ENCODE measurements around the gene BICC1.

The BICC1 gene

DNA sequence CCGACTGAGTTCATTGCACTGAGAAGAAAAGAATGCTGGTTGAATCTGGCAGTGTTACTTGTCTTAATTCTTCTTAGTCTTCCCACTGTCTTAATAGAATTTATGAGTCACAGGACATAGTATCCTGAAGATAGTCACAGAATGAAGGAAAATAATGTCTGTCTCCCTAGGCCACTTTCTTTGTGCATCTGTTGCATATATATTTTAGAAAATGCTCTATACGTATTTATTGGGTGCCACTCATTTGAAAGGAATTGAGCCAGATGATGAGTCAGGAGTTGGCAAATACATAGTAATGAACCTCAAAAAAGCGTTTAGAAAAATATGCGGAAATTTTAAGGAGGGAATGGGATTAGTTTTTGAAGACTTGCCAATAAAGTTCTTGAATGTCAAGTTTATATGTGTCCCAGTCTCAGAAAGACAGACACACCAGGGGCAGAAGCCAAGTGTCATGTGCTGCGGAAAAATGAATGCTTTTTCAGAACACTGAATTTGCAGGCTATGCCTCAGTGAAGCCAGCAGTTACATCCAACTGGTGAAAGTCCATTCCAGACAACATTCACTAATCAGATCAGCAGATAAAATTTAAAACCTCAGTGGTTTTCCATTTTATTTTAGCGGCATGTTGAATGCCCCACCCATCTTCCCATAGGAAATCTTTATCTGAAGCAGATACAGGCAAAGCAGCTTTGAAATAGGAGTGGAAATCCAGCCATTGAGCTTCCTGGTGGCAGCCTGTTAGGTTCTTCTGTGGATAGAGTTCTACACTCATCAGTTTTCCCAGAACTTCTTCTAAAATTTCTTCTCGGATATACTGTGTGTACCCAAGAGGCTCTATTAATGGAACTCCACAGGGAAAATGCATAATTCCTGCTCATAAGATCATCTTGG is 308.4 kb downstream of the BICC1 start:
- H3K9me3 Mint-ChIP-seq = no peaks in the 10 kb centered on the region
- ATAC-seq = no peak
- no peak overlapping the region for H3K4me3 Mint-ChIP-seq
- H3K27ac Mint-ChIP-seq = no peak overlapping the region
- H3K36me3 Mint-ChIP-seq = no peaks in the 10 kb centered on the region
- no peaks in the 10 kb centered on the region for H3K4me1 Mint-ChIP-seq
- no peaks in the 10 kb centered on the region for H3K27me3 Mint-ChIP-seq

DNA sequence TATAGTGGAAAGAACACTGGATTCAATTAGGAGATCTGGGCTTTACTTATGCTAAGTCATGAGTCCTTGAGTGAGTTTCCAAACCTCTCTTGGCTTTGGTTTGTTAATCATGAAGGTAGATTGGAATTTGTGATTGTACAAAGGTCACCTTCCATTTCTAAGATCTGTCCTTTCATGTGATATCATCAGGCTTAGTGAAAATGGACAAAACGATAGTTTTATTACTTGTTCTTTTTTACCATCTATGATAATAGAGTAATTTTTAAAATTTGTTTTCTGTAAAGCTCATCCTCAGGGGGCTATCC is 309.0 kb downstream of the BICC1 start:
- Mint-ChIP-seq H3K27ac (no peak overlapping the region), H3K4me3 (no peak overlapping the region), H3K9me3 (no peaks in the 10 kb centered on the region), H3K4me1 (no peaks in the 10 kb centered on the region), H3K27me3 (no peaks in the 10 kb centered on the region), H3K36me3 (no peaks in the 10 kb centered on the region)
- no peak for ATAC-seq

DNA sequence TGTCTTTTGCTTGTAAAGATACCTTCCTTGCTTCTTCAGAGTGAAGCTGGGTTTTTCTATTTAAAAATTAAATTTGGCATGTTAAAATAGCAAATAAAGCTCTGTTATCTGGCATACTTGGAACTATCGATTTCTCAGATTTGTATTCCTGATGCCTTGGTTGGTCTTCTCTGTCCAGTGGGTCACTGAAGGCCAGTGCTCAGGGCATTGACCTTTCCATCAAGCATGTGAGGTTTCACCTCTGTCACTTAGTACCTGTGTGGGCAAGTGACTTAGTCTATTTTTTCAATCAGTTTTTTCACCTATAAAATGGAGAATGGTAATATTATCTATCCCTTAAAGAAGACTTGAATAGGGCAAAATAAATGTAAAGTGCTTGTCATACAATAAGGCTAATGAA is 311.3 kb downstream of the BICC1 start:
- Mint-ChIP-seq H3K27ac (no peak overlapping the region), H3K27me3 (no peaks in the 10 kb centered on the region), H3K9me3 (no peaks in the 10 kb centered on the region), H3K4me1 (no peaks in the 10 kb centered on the region), H3K36me3 (no peaks in the 10 kb centered on the region), H3K4me3 (no peak overlapping the region)
- no peak for ATAC-seq

DNA sequence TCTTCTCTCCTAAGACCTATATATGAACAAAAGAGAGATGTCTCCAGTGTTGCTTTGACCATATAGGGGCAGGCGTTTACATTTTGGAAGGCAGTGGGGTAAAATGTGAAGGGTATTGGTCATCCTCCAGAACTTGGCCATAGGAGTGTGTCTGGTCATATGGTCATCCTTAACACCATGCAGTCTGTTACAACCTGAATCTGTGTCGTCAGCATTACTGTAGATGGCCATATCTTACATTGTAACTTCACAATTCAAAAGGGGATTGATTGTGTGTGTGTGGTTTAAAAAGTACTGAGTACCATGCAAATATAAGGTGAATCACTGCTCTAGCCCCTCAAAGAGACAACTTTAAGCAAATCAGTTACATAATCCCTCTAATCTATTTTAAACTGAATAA is 311.7 kb downstream of the BICC1 start:
- H3K4me1 Mint-ChIP-seq = no peaks in the 10 kb centered on the region
- no peak overlapping the region for H3K27ac Mint-ChIP-seq
- no peaks in the 10 kb centered on the region for H3K27me3 Mint-ChIP-seq
- H3K4me3 Mint-ChIP-seq = no peak overlapping the region
- no peaks in the 10 kb centered on the region for H3K9me3 Mint-ChIP-seq
- no peak for ATAC-seq
- H3K36me3 Mint-ChIP-seq = no peaks in the 10 kb centered on the region

DNA sequence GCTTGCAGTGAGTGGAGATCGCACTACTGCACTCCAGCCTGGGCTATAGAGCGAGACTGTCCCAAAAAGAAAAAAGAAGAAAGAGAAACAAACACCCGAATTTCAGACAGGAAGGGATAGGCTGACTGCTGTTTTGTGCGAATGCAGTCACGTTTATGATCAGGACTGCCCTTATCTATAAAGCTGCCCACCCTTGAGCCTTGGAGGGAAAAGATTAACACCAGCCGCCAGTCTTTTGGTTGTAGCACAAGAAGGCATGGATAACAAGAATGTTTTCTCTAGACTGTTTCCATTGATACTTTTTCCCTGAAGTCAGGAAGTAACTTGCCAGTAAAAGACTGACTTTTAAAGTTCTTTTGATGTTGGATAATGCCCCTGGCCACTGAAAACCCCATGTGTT is 314.0 kb downstream of the BICC1 start:
- Mint-ChIP-seq H3K4me1 (no peaks in the 10 kb centered on the region), H3K36me3 (no peaks in the 10 kb centered on the region), H3K9me3 (no peaks in the 10 kb centered on the region), H3K4me3 (no peak overlapping the region), H3K27me3 (no peaks in the 10 kb centered on the region), H3K27ac (no peak overlapping the region)
- ATAC-seq = no peak

DNA sequence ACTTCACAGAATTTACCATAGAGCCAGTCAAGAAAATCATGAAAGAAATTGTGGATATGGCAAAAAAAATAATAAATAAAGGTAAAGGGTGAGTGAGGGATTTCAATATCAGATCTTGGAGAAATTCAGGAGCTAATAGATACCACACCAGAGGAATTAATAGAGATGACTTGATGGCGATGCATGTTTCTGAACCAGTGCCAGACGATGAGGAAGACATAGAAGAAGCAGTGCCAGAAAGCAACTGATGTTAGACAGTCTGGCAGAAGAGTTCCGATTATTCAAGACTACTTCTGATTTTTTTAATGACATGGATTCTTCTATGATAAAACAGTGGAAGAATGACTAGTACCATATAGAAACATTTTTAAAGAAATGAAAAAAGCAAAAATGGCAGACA is 314.7 kb downstream of the BICC1 start:
- Mint-ChIP-seq H3K27ac (no peak overlapping the region), H3K4me1 (no peaks in the 10 kb centered on the region), H3K4me3 (no peak overlapping the region), H3K27me3 (no peaks in the 10 kb centered on the region), H3K36me3 (no peaks in the 10 kb centered on the region), H3K9me3 (no peaks in the 10 kb centered on the region)
- ATAC-seq = no peak

DNA sequence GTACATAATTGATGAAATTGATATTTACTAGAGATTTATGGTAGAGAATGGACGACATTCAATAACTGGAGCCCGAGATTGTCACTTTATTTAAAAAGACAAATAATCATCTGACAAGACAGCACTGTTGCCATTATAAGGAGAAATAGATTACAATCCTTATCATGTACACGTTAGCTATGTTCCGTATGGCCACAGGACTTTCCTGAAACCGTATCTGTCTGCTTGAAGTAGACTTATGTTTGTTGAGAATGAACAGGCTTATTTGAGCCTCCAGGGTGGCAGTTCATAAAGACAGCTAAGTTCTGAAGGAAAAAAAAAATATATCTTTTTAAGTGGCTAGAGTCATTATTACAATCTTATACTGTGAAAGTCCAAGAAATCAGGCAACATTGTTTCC is 317.2 kb downstream of the BICC1 start:
- no peak overlapping the region for H3K4me3 Mint-ChIP-seq
- no peak overlapping the region for H3K27ac Mint-ChIP-seq
- no peak for ATAC-seq
- no peaks in the 10 kb centered on the region for H3K36me3 Mint-ChIP-seq
- no peaks in the 10 kb centered on the region for H3K4me1 Mint-ChIP-seq
- H3K9me3 Mint-ChIP-seq = no peaks in the 10 kb centered on the region
- no peaks in the 10 kb centered on the region for H3K27me3 Mint-ChIP-seq

DNA sequence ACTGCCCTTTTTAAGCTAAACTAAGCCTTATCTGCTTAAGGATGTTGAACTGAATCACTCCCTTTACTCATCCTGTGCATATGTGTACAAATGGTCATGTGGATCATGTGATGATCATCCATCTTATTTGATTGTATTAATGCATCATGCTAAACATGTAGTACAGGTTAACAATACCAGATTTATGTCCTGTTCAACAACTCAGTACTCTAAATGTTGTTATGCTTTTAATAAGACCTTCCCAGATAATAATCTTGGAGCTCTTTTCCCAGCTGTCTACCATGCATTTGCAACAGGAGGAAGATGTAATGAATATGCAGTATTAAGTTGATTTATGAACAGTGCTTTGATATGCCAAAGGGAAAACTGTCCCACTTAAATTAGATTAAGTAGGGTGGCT is 318.0 kb downstream of the BICC1 start:
- Mint-ChIP-seq H3K27ac (no peak overlapping the region), H3K4me3 (no peak overlapping the region), H3K9me3 (no peaks in the 10 kb centered on the region), H3K36me3 (no peaks in the 10 kb centered on the region), H3K4me1 (no peaks in the 10 kb centered on the region), H3K27me3 (no peaks in the 10 kb centered on the region)
- ATAC-seq = no peak

DNA sequence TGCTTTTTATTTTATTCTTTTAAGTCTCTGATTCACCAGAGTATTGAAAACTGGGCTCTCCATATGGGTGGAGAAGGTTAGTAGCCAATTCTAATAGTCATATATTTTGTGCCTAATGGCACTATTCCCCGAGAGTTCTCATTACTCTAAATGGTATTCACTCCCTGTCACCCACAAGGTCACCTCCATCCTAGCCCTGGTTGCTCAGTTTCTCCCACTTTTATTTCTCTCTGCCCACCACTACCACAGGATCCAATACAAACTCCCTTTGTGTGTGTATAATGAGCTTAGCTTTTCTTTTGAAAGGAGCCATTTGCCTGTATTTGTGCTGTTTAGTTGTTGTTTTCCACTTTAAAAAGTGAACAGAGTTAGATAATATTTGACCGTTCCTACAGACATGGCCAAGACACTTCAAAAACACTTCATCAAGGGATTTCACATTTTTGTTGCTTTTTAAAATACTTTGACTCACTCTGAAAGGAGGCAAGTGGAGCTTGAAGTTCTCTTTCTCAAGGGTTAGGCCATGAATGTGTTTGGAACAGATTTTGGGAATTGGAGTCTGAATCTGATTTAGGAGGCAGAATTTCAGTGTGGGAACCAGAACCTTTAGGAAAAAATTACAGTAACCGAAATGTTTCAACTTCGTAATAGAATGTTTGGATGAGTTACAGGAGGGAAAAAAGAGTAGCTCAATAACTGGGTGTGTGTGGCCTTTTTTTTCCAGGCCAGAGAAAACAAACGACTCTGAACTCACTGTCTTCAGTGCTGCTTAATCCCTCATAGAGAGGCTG is 321.3 kb downstream of the BICC1 start:
- Mint-ChIP-seq H3K4me3 (no peak overlapping the region), H3K4me1 (no peaks in the 10 kb centered on the region), H3K36me3 (no peaks in the 10 kb centered on the region), H3K27ac (no peak overlapping the region), H3K27me3 (no peaks in the 10 kb centered on the region), H3K9me3 (no peaks in the 10 kb centered on the region)
- no peak for ATAC-seq

DNA sequence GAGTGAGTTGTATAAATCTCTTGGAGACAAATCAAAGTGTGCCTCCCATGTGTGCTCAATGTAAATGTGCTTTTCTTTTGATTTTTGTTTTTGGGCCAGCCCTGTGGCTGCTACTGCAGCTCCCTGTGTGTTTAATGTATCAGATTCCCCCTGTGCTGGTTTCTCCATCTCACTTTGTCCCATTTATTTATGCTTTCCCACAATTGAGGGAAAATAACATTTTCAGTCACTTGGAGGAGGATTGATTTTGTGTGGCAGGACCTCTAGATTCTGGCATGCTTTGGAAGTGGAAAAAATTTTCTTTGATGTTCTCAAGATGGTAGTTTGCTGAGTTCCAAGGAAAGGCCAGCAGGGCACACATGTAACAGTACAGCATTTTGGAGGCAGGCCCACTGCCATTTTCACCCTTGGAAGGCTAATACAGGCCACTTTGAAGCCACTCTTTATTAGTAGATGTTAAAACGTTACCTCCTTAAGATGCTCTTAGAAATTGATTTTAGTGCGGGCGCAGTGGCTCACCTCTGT is 323.6 kb downstream of the BICC1 start:
- H3K4me3 Mint-ChIP-seq = no peak overlapping the region
- no peaks in the 10 kb centered on the region for H3K36me3 Mint-ChIP-seq
- H3K9me3 Mint-ChIP-seq = no peaks in the 10 kb centered on the region

DNA sequence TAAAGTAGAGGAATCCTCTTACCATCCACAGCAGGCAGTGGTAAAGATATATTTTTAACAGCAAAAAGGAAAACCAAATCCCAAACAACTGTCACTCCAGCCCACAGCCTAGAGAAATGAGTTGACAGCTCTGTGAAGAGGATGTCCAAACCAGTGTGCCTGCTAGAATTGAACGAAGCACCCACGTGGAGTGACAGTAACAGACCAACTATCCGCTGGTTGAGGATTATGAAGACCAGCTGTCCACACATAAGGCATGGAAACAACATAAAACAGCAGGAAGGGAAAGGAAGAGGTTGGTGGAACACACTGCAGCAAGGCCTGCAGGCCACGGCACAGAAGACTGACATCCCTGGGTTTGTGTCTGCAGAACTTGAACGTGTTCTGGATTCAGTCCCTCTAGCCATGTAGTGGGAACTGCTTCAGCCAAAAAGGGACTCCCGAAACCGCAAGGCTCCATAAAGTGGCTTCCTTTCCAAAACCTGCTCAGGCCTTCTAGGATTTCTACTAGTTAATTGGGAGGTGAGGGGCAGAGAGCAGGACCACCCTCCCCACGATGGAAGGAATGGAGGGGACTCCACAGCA is 324.4 kb downstream of the BICC1 start:
- H3K36me3 Mint-ChIP-seq = no peaks in the 10 kb centered on the region
- no peaks in the 10 kb centered on the region for H3K4me1 Mint-ChIP-seq
- no peak overlapping the region for H3K27ac Mint-ChIP-seq
- ATAC-seq = no peak
- H3K27me3 Mint-ChIP-seq = no peaks in the 10 kb centered on the region
- no peak overlapping the region for H3K4me3 Mint-ChIP-seq
- H3K9me3 Mint-ChIP-seq = no peaks in the 10 kb centered on the region

More for the DNA sequence above, 323.6 kb downstream of the BICC1 start:
- Mint-ChIP-seq H3K27me3 (no peaks in the 10 kb centered on the region), H3K4me1 (no peaks in the 10 kb centered on the region), H3K27ac (no peak overlapping the region)
- ATAC-seq = no peak

DNA sequence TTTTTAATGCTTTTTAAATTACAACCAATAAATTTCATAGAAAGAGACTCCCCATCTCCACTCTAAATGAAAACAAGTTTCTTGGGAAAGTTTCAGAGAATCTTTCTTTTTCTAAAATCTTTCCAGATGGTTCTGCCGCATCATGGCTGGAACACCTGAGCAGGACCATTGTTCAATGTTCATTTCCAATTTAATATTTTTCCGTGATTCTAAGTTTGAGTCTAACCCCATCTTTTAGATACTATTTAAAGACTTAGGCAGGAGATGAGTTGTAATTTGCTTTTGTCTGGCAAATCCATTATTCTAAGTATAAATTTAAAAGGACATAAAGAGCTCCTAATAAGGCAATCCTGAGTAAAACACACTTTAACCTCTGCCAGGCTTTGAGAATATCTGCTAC is 325.2 kb downstream of the BICC1 start:
- Mint-ChIP-seq H3K27ac (no peak overlapping the region), H3K4me3 (no peak overlapping the region), H3K4me1 (no peaks in the 10 kb centered on the region), H3K27me3 (no peaks in the 10 kb centered on the region), H3K9me3 (no peaks in the 10 kb centered on the region), H3K36me3 (no peaks in the 10 kb centered on the region)
- no peak for ATAC-seq

DNA sequence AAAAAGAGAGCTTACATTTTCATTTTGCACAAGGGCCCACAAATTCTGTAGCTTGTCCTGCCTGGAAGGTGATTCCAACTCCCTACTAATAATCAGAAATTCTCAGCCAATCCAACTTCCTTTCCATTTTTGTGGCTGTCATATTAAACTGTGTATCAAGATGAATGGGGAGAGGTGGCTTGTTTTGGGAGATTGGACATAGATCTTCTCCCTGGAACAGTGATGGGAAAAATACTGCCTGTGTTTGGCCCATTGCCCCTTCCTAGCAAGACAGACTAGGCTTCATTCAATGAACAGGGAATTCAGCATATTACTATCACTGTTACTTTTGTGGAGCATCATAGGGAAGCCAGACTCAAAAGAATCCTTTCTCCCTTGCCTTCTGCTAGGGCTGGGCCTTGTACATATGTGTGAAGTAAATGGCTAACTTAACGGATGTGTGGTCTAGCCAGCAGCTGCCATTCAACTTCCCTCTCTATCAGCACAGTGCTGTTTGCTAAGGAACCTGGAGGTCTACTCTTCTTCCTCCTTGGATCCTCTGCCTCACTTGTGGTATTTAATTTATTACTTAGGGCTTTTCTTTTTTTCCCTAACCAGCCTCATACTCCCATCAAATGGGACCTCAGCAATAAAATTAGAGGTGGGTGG is 326.0 kb downstream of the BICC1 start:
- no peak for ATAC-seq

DNA sequence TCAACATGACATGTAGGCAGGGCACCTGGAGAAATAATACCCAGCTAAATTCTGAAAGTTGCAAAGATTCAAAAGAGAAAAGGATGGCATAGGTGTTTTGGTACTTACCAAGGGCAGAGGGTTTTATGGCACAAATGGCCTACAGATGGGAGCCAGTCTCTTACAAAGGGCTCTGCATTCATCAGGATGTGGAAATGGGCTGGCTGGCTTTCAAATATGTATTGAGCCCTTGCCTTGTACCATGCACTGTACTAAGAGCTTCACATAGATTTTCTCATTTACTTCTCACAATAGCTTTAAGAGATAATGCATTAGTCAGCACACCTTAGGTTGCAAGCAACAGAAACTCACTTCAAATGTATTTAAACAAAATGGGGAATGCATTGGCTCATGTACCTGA is 327.1 kb downstream of the BICC1 start:
- H3K4me3 Mint-ChIP-seq = no peak overlapping the region
- no peaks in the 10 kb centered on the region for H3K36me3 Mint-ChIP-seq
- no peaks in the 10 kb centered on the region for H3K27me3 Mint-ChIP-seq
- no peak for ATAC-seq
- no peaks in the 10 kb centered on the region for H3K9me3 Mint-ChIP-seq
- H3K4me1 Mint-ChIP-seq = no peaks in the 10 kb centered on the region
- no peak overlapping the region for H3K27ac Mint-ChIP-seq

More for the DNA sequence above, 326.0 kb downstream of the BICC1 start:
- H3K4me1 Mint-ChIP-seq = no peaks in the 10 kb centered on the region
- no peak overlapping the region for H3K27ac Mint-ChIP-seq
- no peak overlapping the region for H3K4me3 Mint-ChIP-seq
- H3K36me3 Mint-ChIP-seq = no peaks in the 10 kb centered on the region
- H3K27me3 Mint-ChIP-seq = no peaks in the 10 kb centered on the region
- no peaks in the 10 kb centered on the region for H3K9me3 Mint-ChIP-seq

DNA sequence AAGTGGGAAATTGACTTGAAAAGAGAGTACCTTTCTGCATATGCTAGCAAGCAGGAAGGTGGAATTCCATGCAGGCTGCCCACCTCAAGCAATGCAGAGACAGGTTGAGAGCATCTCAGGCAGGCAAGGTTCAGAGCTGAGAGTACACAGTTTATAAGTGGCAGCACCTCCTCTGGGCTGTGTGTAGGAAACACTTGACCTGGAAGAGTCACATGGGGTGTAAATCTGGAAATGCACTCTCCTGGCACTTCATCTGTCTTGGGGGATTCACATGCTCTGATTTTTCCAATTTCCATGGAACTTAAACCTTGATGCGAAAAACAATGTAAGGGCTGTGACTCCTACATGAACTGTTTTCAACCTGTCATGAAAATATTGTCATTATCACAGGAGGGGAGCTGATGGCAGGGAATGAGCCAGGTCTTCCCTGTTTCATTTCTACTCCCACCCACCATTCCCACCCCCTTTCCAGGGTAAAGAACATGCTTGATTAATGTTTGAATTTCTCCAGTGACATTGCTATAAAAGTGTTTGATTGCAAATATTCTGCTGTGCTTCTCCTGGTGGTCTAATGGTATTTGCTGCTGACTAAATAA is 328.3 kb downstream of the BICC1 start:
- Mint-ChIP-seq H3K9me3 (no peaks in the 10 kb centered on the region), H3K4me3 (no peak overlapping the region), H3K27ac (no peak overlapping the region), H3K36me3 (no peaks in the 10 kb centered on the region), H3K4me1 (no peaks in the 10 kb centered on the region), H3K27me3 (no peaks in the 10 kb centered on the region)
- ATAC-seq = no peak
